22Rv1 (cell line): Measurements from ENCODE around the gene TMEM181.

Source experiments
- ZFX ChIP-seq: fragments of 450-650 bp; IDR thresholded peaks from 2 replicates; pipeline ENCODE4 v1.6.1; 2017; ENCODE audit warnings: antibody characterized with exemption, borderline replicate concordance
- TF ChIP-seq, protein P1 (sequence below): fragments of 450-650 bp; IDR thresholded peaks from 2 replicates; pipeline ENCODE4 v1.5.1; 2017; ENCODE audit warnings: mild to moderate bottlenecking

DNA sequence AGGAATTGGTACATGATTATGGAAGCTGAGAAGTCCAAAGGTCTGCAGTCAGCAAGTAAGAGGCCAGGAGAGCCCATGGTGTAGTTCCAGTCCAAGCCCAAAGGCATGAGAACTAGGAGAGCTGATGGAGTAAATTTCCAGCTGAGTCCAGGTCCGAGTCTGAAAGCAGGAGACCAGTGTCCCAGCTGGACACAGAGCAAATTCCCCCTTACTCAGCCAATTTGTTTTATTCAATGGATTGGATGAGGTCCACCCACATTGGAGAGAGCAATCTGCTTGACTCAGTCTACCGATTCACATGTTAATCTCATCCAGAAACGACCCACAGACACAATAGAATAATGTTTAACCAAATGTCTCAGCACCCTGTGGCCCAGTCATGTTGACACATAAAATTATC lies 14.9 kb downstream of the TMEM181 start:
- TF ChIP-seq, protein P1, sequence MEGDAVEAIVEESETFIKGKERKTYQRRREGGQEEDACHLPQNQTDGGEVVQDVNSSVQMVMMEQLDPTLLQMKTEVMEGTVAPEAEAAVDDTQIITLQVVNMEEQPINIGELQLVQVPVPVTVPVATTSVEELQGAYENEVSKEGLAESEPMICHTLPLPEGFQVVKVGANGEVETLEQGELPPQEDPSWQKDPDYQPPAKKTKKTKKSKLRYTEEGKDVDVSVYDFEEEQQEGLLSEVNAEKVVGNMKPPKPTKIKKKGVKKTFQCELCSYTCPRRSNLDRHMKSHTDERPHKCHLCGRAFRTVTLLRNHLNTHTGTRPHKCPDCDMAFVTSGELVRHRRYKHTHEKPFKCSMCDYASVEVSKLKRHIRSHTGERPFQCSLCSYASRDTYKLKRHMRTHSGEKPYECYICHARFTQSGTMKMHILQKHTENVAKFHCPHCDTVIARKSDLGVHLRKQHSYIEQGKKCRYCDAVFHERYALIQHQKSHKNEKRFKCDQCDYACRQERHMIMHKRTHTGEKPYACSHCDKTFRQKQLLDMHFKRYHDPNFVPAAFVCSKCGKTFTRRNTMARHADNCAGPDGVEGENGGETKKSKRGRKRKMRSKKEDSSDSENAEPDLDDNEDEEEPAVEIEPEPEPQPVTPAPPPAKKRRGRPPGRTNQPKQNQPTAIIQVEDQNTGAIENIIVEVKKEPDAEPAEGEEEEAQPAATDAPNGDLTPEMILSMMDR = no peak
- no peak for TF ChIP-seq ZFX
